BJ (cell line): Measurements from ENCODE around the gene SKI. TPM values are rescaled to one million over a fixed set of nuclear protein-coding genes. Genes with fewer than 3 reads are reported as not detected.

ENCODE experiments used
- CTCF ChIA-PET: fragments of 350-600 bp; formaldehyde crosslinking; extraction: SDS; loops from one replicate; lab custom pipeline; 2021; ENCODE audit warnings: antibody characterized with exemption, inconsistent platforms; lab: Yijun Ruan, JAX
- POLR2A ChIA-PET: fragments of 300-600 bp; sonication (Branson Sonifier 250); formaldehyde crosslinking; extraction: SDS; loops from one replicate; lab custom pipeline; 2021; ENCODE audit warnings: antibody characterized with exemption; lab: Charles Lee
- DNase-seq: peaks from one replicate; pipeline ENCODE4 v3.0.0-alpha.2; 2011; ENCODE audit warnings: low read depth
- H3K27me3 ChIP-seq: 2 replicates; pipeline ENCODE4 v1.6.0; 2011; ENCODE audit warnings: low read length; ENCODE audit not compliant: control insufficient read depth, insufficient read depth
- H3K36me3 ChIP-seq: 2 replicates; pipeline ENCODE4 v1.5.1; 2011; ENCODE audit warnings: low read length; ENCODE audit not compliant: control insufficient read depth, insufficient read depth
- H3K4me3 ChIP-seq: 2 replicates; pipeline ENCODE4 v1.5.1; 2011; ENCODE audit warnings: low read depth, mild to moderate bottlenecking, control low read depth, low read length
- CTCF ChIP-seq: IDR thresholded peaks from 2 replicates; pipeline ENCODE4 v1.5.1; 2011; ENCODE audit warnings: low read depth, mild to moderate bottlenecking, control low read depth, inconsistent platforms, low read length, moderate library complexity; ENCODE audit not compliant: insufficient read depth
- polyA plus RNA-seq: library from polyadenylated mRNA; depleted of rRNA; stranded (reverse); fragments of >200 nt; gene quantifications from 2 replicates; pipeline ENCODE4 v1.2.3, GENCODE V29; 2011

Gene SKI
- polyA plus RNA-seq, 1 experiment, result 5.1 TPM

GRCh38 chr1:2181752-2182151 lies 46.4 kb upstream of the SKI start:
- Histone ChIP-seq H3K4me3 (no peak overlapping the region), H3K27me3 (no peaks in the 10 kb centered on the region), H3K36me3 (peaks cover 4% of the 10 kb centered on the region)
- ChIA-PET POLR2A (no interaction called here), CTCF (interaction anchor here (1.4 kb wide), 1 partner anchor 42 kb away, joined by 3 read pairs; no protein-coding TSS in a partner anchor)
- TF ChIP-seq CTCF, result no peak
- no peak for DNase-seq

- H3K27me3 ChIP-seq, result no peaks in the 10 kb centered on the region
- ChIA-PET CTCF (interaction anchor here (0.7 to 2.6 kb wide), 3 partner anchors 8 to 42 kb away, joined by 3 to 14 read pairs (median 5); no protein-coding TSS in a partner anchor), POLR2A (no interaction called here)
- TF ChIP-seq CTCF, result no peak
- DNase-seq, result no peak
- H3K36me3 ChIP-seq, result peaks cover 4% of the 10 kb centered on the region
- no peak overlapping the region for H3K4me3 ChIP-seq
Observed at GRCh38 chr1:2182376-2182775, 45.7 kb upstream of the SKI start.

- H3K4me3 ChIP-seq, result no peak overlapping the region
- no peak for DNase-seq
- H3K36me3 ChIP-seq, result peaks cover 4% of the 10 kb centered on the region
- ChIA-PET POLR2A (no interaction called here), CTCF (interaction anchor here (0.9 to 2.6 kb wide), 2 partner anchors 9 to 11 kb away, joined by 3 to 14 read pairs; partner anchors contain the start of gene FAAP20)
- H3K27me3 ChIP-seq, result no peaks in the 10 kb centered on the region
- TF ChIP-seq CTCF, result no peak
Observed at GRCh38 chr1:2183937-2184334, 44.2 kb upstream of the SKI start.

- TF ChIP-seq CTCF, result no peak
Observed at GRCh38 chr1:2184531-2184930, 43.6 kb upstream of the SKI start.

GRCh38 chr1:2184934-2185333 lies 43.2 kb upstream of the SKI start:
- H3K36me3 ChIP-seq, result peaks cover 4% of the 10 kb centered on the region
- ChIA-PET POLR2A (no interaction called here), CTCF (no interaction called here)
- TF ChIP-seq CTCF, result no peak
- H3K4me3 ChIP-seq, result no peak overlapping the region
- DNase-seq, result no peak
- no peaks in the 10 kb centered on the region for H3K27me3 ChIP-seq

More at GRCh38 chr1:2184531-2184930, 43.6 kb upstream of the SKI start:
- ChIA-PET POLR2A (no interaction called here), CTCF (interaction anchor here (0.9 to 2.6 kb wide), 2 partner anchors 10 kb away, joined by 3 to 14 read pairs; partner anchors contain the start of gene FAAP20)
- Histone ChIP-seq H3K27me3 (no peaks in the 10 kb centered on the region), H3K4me3 (no peak overlapping the region), H3K36me3 (peaks cover 4% of the 10 kb centered on the region)
- no peak for DNase-seq
